Prostate gland (tissue), 2 donors: ENCODE data around the gene GALNT7.

ENCODE experiments used
- POLR2AphosphoS5 ChIP-seq: sonication (generic); formaldehyde crosslinking; IDR thresholded peaks from one replicate; pipeline ENCODE4 v1.6.1; 2017; ENCODE audit warnings: antibody characterized with exemption
- TF ChIP-seq, protein P1 (sequence below), 4 experiments: fragments of 200-600 bp in 2 of 4; fragments of 450-650 bp in 2 of 4; sonication (generic) in 2 of 4; IDR thresholded peaks; 1 replicate in 3 of 4; 2 replicates in 1 of 4; pipeline ENCODE4 v1.5.1; 2016 to 2019; ENCODE audit warnings: antibody characterized with exemption in 4 of 4, mild to moderate bottlenecking in 2 of 4, moderate library complexity in 2 of 4

DNA sequence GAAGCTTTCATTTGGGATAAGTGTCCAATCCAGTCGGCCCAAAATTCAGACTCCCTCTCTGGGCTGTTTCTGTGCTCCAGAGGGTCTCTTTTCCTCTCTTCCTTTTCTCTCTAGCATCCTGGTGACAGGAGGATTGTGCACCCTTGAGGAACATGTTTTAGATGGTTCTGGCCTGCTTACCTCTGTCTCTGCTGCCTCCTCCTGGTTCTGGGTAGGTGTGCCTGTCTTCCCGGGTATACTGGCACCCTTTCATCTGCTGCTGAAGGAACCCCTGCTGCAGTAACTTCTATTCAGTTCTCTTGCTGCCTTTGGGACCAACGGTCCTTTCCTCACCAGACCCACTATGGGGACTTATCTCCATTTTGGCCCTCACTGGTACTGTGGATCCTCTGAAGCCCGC is 112.4 kb downstream of the GALNT7 start:
- TF ChIP-seq, protein P1, sequence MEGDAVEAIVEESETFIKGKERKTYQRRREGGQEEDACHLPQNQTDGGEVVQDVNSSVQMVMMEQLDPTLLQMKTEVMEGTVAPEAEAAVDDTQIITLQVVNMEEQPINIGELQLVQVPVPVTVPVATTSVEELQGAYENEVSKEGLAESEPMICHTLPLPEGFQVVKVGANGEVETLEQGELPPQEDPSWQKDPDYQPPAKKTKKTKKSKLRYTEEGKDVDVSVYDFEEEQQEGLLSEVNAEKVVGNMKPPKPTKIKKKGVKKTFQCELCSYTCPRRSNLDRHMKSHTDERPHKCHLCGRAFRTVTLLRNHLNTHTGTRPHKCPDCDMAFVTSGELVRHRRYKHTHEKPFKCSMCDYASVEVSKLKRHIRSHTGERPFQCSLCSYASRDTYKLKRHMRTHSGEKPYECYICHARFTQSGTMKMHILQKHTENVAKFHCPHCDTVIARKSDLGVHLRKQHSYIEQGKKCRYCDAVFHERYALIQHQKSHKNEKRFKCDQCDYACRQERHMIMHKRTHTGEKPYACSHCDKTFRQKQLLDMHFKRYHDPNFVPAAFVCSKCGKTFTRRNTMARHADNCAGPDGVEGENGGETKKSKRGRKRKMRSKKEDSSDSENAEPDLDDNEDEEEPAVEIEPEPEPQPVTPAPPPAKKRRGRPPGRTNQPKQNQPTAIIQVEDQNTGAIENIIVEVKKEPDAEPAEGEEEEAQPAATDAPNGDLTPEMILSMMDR (IDR thresholded peaks at IDR 0.05) = no peak
- no peak for TF ChIP-seq POLR2AphosphoS5
